GM21825 (cell line): Measurements from ENCODE around the gene PPHLN1.

ENCODE experiments used
- ATAC-seq: cut with Tn5 transposase; IDR thresholded peaks from one replicate; pipeline ENCODE4 v1.9.1; 2021; ENCODE audit warnings: mild to moderate bottlenecking, moderate library complexity; ENCODE audit not compliant: unreplicated experiment

PPHLN1 gene

GRCh38 chr12:42325653-42326474, at the start of gene PPHLN1, which contains the start of gene ZCRB1:
TSS of gene PPHLN1 (plus strand) at chr12:42326167. CDS start at chr12:42335903, 9,736 bp downstream.
TSS of gene ZCRB1 (minus strand) at chr12:42326094. CDS start at chr12:42324102, 1,992 bp downstream.
- ATAC-seq: peak; percentile 90

GRCh38 chr12:42277396-42278127, 48.4 kb upstream of the PPHLN1 start:
- ATAC-seq: no peak

- ATAC-seq: no peak
Observed at GRCh38 chr12:42278128-42278510, 47.8 kb upstream of the PPHLN1 start.

- no peak for ATAC-seq
Observed at GRCh38 chr12:42281278-42281677, 44.7 kb upstream of the PPHLN1 start.

- no peak for ATAC-seq
Observed at GRCh38 chr12:42281844-42282243, 44.1 kb upstream of the PPHLN1 start.

GRCh38 chr12:42282294-42282693, 43.7 kb upstream of the PPHLN1 start:
- ATAC-seq: no peak

- no peak for ATAC-seq
Observed at GRCh38 chr12:42283739-42284138, 42.2 kb upstream of the PPHLN1 start.

- ATAC-seq: no peak
Observed at GRCh38 chr12:42284157-42284556, 41.8 kb upstream of the PPHLN1 start.

- no peak for ATAC-seq
Observed at GRCh38 chr12:42284876-42285275, 41.1 kb upstream of the PPHLN1 start.

- ATAC-seq: no peak
Observed at GRCh38 chr12:42285431-42285830, 40.5 kb upstream of the PPHLN1 start.

- ATAC-seq: no peak
Observed at GRCh38 chr12:42286741-42287140, 39.2 kb upstream of the PPHLN1 start.

GRCh38 chr12:42288544-42288943, 37.4 kb upstream of the PPHLN1 start:
- no peak for ATAC-seq

GRCh38 chr12:42291680-42292079, 34.3 kb upstream of the PPHLN1 start:
- ATAC-seq: no peak

GRCh38 chr12:42296503-42297109, 29.4 kb upstream of the PPHLN1 start:
- ATAC-seq: no peak

- no peak for ATAC-seq
Observed at GRCh38 chr12:42298887-42299286, 27.1 kb upstream of the PPHLN1 start.

GRCh38 chr12:42299392-42300308, 26.3 kb upstream of the PPHLN1 start:
- peak; percentile 79 for ATAC-seq

GRCh38 chr12:42306297-42306696, 19.7 kb upstream of the PPHLN1 start:
- ATAC-seq: no peak

GRCh38 chr12:42308390-42308789, 17.6 kb upstream of the PPHLN1 start:
- ATAC-seq: no peak

- ATAC-seq: no peak
Observed at GRCh38 chr12:42309996-42310395, 16.0 kb upstream of the PPHLN1 start.

- no peak for ATAC-seq
Observed at GRCh38 chr12:42315108-42315507, 10.9 kb upstream of the PPHLN1 start.

GRCh38 chr12:42320796-42321195, 5.2 kb upstream of the PPHLN1 start:
- ATAC-seq: no peak
